ENCODE data around the gene NHERF1. TPM values are rescaled to one million over a fixed set of nuclear protein-coding genes. Genes with fewer than 3 reads are reported as not detected.
A peak's percentile ranks its signal among the peaks of the same experiment; 100 is the strongest.

Gene NHERF1
- total RNA-seq, 4 donors from 2014 or later = 10.3 to 25.7 (median 19.9) TPM

- no peak for ATAC-seq
- TF ChIP-seq POLR2AphosphoS5 (IDR thresholded peaks at IDR 0.05) (no peak), EP300 (IDR thresholded peaks at IDR 0.05) (no peak), CTCF (IDR thresholded peaks at IDR 0.05) (no peak), POLR2A (IDR thresholded peaks at IDR 0.05) (no peak)
- Histone ChIP-seq H3K4me3 (no peak overlapping the region), H3K36me3 (peaks cover 0 to 66% of the 10 kb centered on the region in 2 donors), H3K9me3 (no peaks in the 10 kb centered on the region), H3K27ac (no peak overlapping the region), H3K4me1 (peaks cover 0 to 1% (median 0%) of the 10 kb centered on the region in 3 donors), H3K27me3 (no peaks in the 10 kb centered on the region)
- 60 to 87% methylated on average over 1 to 7 of the region's 9 CpGs for WGBS, 2 donors (ENCODE audit: low coverage in 1 of 2)
Observed at GRCh38 chr17:74785981-74786360, 37.5 kb downstream of the NHERF1 start.

GRCh38 chr17:74786431-74787055, 38.1 kb downstream of the NHERF1 start:
- ATAC-seq = peak; percentile 56

GRCh38 chr17:74790161-74791058, 42.0 kb downstream of the NHERF1 start:
- H3K36me3 ChIP-seq = peaks cover 0 to 77% of the 10 kb centered on the region in 2 donors
- no peaks in the 10 kb centered on the region for H3K27me3 ChIP-seq
- H3K4me3 ChIP-seq = no peak overlapping the region
- no peak for TF ChIP-seq POLR2AphosphoS5 (IDR thresholded peaks at IDR 0.05)
- no peak for TF ChIP-seq CTCF (IDR thresholded peaks at IDR 0.05)
- TF ChIP-seq EP300 (IDR thresholded peaks at IDR 0.05) = no peak
- no peak for TF ChIP-seq POLR2A (IDR thresholded peaks at IDR 0.05)
- no peak for ATAC-seq
- no peaks in the 10 kb centered on the region for H3K9me3 ChIP-seq
- H3K27ac ChIP-seq = no peak overlapping the region
- H3K4me1 ChIP-seq = peaks cover 0 to 9% (median 0%) of the 10 kb centered on the region in 3 donors
- 43 to 74% methylated on average over 6 to 9 of the region's 21 CpGs for WGBS, 2 donors (ENCODE audit: low coverage in 1 of 2)

More at GRCh38 chr17:74786431-74787055, 38.1 kb downstream of the NHERF1 start:
- peaks cover 0 to 63% of the 10 kb centered on the region in 2 donors for H3K36me3 ChIP-seq
- no peak overlapping the region for H3K4me3 ChIP-seq
- H3K9me3 ChIP-seq = no peaks in the 10 kb centered on the region
- WGBS, 2 donors (ENCODE audit: low coverage in 1 of 2) = 80 to 82% methylated on average over 13 to 15 of the region's 16 CpGs
- no peaks in the 10 kb centered on the region for H3K27me3 ChIP-seq
- peaks cover 0 to 7% (median 0%) of the 10 kb centered on the region in 3 donors for H3K4me1 ChIP-seq
- TF ChIP-seq POLR2A (IDR thresholded peaks at IDR 0.05) (no peak), CTCF (IDR thresholded peaks at IDR 0.05) (no peak), EP300 (IDR thresholded peaks at IDR 0.05) (no peak), POLR2AphosphoS5 (IDR thresholded peaks at IDR 0.05) (no peak)
- H3K27ac ChIP-seq = no peak overlapping the region

GRCh38 chr17:74792586-74793105, 44.2 kb downstream of the NHERF1 start:
- Histone ChIP-seq H3K27me3 (no peaks in the 10 kb centered on the region), H3K4me1 (peaks cover 0 to 9% (median 0%) of the 10 kb centered on the region in 3 donors), H3K36me3 (peaks cover 0 to 88% of the 10 kb centered on the region in 2 donors), H3K27ac (no peak overlapping the region), H3K9me3 (no peaks in the 10 kb centered on the region), H3K4me3 (no peak overlapping the region)
- WGBS, 2 donors (ENCODE audit: low coverage in 1 of 2) = 94 to 97% methylated on average over 2 to 10 of the region's 12 CpGs
- TF ChIP-seq POLR2AphosphoS5 (IDR thresholded peaks at IDR 0.05) (no peak), POLR2A (IDR thresholded peaks at IDR 0.05) (no peak), EP300 (IDR thresholded peaks at IDR 0.05) (no peak), CTCF (IDR thresholded peaks at IDR 0.05) (no peak)
- no peak for ATAC-seq

Measured in gastroesophageal sphincter (tissue), 4 donors.